ENCODE results near the gene EHMT1. TPM values are rescaled to one million over a fixed set of nuclear protein-coding genes. Genes with fewer than 3 reads are reported as not detected.

Gene EHMT1
- total and polyA plus RNA-seq, 2 of the 13 experiments (the other 11 are each of a cell fraction or from before 2014, with no cell fraction given) = 23.0 to 27.1 TPM

DNA sequence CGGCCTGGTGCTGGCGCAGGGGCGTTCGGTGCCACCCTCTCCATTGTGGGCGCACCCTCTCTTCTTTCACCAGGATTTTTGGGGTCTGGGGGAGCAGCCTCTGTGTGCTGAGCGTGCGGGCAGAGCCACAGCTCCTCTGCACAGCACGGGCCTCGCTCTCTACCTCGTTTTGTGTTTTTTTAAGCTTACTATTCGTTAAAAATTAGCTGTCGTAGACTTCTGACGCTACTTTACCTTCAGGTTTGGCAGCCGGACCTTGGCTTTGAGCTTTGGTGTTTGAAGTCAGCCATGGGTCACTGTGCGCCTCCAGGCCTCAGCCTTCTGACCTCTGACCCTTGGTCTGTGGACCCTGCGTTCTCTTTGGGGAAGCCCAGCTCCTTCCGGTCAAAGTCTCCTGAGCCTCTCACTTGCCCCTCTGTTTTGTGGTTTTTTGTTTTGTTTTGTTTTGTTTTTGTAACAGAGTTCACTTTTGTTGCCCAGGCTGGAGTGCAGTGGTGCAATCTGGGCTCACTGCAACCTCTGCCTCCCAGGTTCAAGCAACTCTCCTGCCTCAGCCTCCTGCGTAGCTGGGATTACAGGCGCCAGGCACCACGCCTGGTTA is 170.6 kb downstream of the EHMT1 start (continued):
- no peak for TF ChIP-seq ZNF704 (CRISPR knock-in tag; IDR thresholded peaks at IDR 0.05; ENCODE audit: borderline replicate concordance)
- TF ChIP-seq HNRNPLL (IDR thresholded peaks at IDR 0.05; ENCODE audit: low read depth, low read length, poor library complexity, severe bottlenecking) = no peak
- TF ChIP-seq ZBTB4 (CRISPR knock-in tag; IDR thresholded peaks at IDR 0.05; ENCODE audit: borderline replicate concordance) = peak; percentile 97
- TF ChIP-seq ZNF772 (CRISPR knock-in tag; IDR thresholded peaks at IDR 0.05) = no peak
- no peak for TF ChIP-seq NR3C1 (CRISPR knock-in tag; IDR thresholded peaks at IDR 0.05)
- no peak for TF ChIP-seq ZNF816 (CRISPR knock-in tag; IDR thresholded peaks at IDR 0.05; ENCODE audit: borderline replicate concordance)
- no peak for TF ChIP-seq NCOA5 (CRISPR knock-in tag; IDR thresholded peaks at IDR 0.05)
- TF ChIP-seq PTBP1 (IDR thresholded peaks at IDR 0.05; ENCODE audit: low read depth, low read length, poor library complexity, severe bottlenecking) = no peak
- TF ChIP-seq HOXA3 (CRISPR knock-in tag; IDR thresholded peaks at IDR 0.05) = peak; percentile 92
- TF ChIP-seq GATAD1 (CRISPR knock-in tag; IDR thresholded peaks at IDR 0.05) = peak; percentile 36; the same call in 1 of the 2 replicates
- 0 out of 2 replicates have a peak, but pooled peaks have one; percentile 40 for TF ChIP-seq MYPOP (CRISPR knock-in tag; IDR thresholded peaks at IDR 0.05)
- no peak for TF ChIP-seq EZH2 (conservative IDR thresholded peaks at IDR 0.05; ENCODE audit: low read depth, low read length)
- peak; percentile 81 for TF ChIP-seq SKIL (CRISPR knock-in tag; IDR thresholded peaks at IDR 0.05; ENCODE audit: borderline replicate concordance)
- TF ChIP-seq LRRFIP1 (CRISPR knock-in tag; conservative IDR thresholded peaks at IDR 0.05) = no peak

Measured in HepG2 (cell line).